ENCODE data around the gene CDH24.

- TF ChIP-seq CTCF (conservative IDR thresholded peaks at IDR 0.05; ENCODE audit: low read depth, low read length) (no peak), EZH2 (IDR thresholded peaks at IDR 0.05; ENCODE audit: low read length, unreplicated experiment) (no peak)
These were observed 1.6 kb downstream of the CDH24 start for GRCh38 chr14:23055621-23056144.

Data from PC-3 (cell line).